MCF 10A (cell line): ENCODE measurements around the gene SLC51B. TPM values are rescaled to one million over a fixed set of nuclear protein-coding genes. Genes with fewer than 3 reads are reported as not detected.
A peak's percentile ranks its signal among the peaks of the same experiment; 100 is the strongest.

Source experiments
- Bru-seq: library from RNA; stranded (reverse); fragments of 400-500 nt; gene quantifications from one replicate; lab custom pipeline; 2021; lab: Mats Ljungman, UMichigan
- BruChase-seq, 2 experiments: library from RNA; stranded (reverse); fragments of 400-500 nt; gene quantifications; one replicate each; lab custom pipeline; 2021; lab: Mats Ljungman, UMichigan
- BruUV-seq: library from RNA; stranded (reverse); fragments of 400-500 nt; replicated peaks from 2 replicates; lab custom pipeline; 2021; lab: Mats Ljungman, UMichigan
- CTCF ChIA-PET: fragments of 300-600 bp; sonication (Branson Sonifier 250); formaldehyde crosslinking; extraction: SDS; loops from one replicate; lab custom pipeline; 2021; ENCODE audit warnings: antibody characterized with exemption, inconsistent platforms; lab: Yijun Ruan, JAX
- POLR2A ChIA-PET: fragments of 300-600, 350-650 bp; sonication (Branson Sonifier 250); formaldehyde crosslinking; extraction: SDS; loops from one replicate; lab custom pipeline; 2020; ENCODE audit warnings: antibody characterized with exemption, inconsistent platforms; lab: Yijun Ruan, JAX
- DNase-seq: peaks from one replicate; pipeline ENCODE4 v3.0.0-alpha.2; 2018; ENCODE audit not compliant: unreplicated experiment
- H3K27ac Mint-ChIP-seq: one replicate; pipeline ENCODE4 v1.8.0; 2022; ENCODE audit warnings: mild to moderate bottlenecking, low read depth, mixed read lengths; ENCODE audit not compliant: unreplicated experiment
- H3K27me3 Mint-ChIP-seq: one replicate; pipeline ENCODE4 v1.8.0; 2022; ENCODE audit warnings: mixed read lengths; ENCODE audit not compliant: insufficient read depth, unreplicated experiment
- H3K36me3 Mint-ChIP-seq: one replicate; pipeline ENCODE4 v1.8.0; 2022; ENCODE audit warnings: mild to moderate bottlenecking, moderate library complexity, mixed read lengths; ENCODE audit not compliant: insufficient read depth, unreplicated experiment
- H3K4me1 Mint-ChIP-seq: one replicate; pipeline ENCODE4 v1.8.0; 2022; ENCODE audit warnings: mixed read lengths; ENCODE audit not compliant: insufficient read depth, unreplicated experiment
- H3K4me3 Mint-ChIP-seq: one replicate; pipeline ENCODE4 v1.8.0; 2022; ENCODE audit warnings: mild to moderate bottlenecking, moderate library complexity, mixed read lengths; ENCODE audit not compliant: unreplicated experiment
- H3K9me3 Mint-ChIP-seq: one replicate; pipeline ENCODE4 v1.8.0; 2022; ENCODE audit warnings: mixed read lengths; ENCODE audit not compliant: unreplicated experiment
- intact Hi-C: fragments of 100-400 bp; cut with micrococcal nuclease; formaldehyde crosslinking; loops from 2 replicates; pipeline ENCODE4 v1.14.1; 2022
- long read RNA-seq: library from polyadenylated mRNA; stranded (forward); transcript quantifications from one replicate; pipeline ENCODE4 v2.0.0, GENCODE V29; 2022
- total RNA-seq: library from RNA; stranded (reverse); gene quantifications from 2 replicates; pipeline ENCODE4 v1.2.3, GENCODE V29; 2022
- TF ChIP-seq, protein P1 (sequence below): fragments of 200-600 bp; IDR thresholded peaks from one replicate; pipeline ENCODE4 v1.8.0; 2022; ENCODE audit warnings: antibody characterized with exemption, mild to moderate bottlenecking; ENCODE audit not compliant: unreplicated experiment

The SLC51B gene
- total RNA-seq = not detected in 2 replicates
- Bru-seq, nascent RNA = not detected
- BruChase-seq, experiment 1, labeled RNA remaining after a 6-hour chase = not detected
- BruChase-seq, experiment 2, labeled RNA remaining after a 2-hour chase = not detected
- long read RNA-seq = 0 reads

- TF ChIP-seq, protein P1, sequence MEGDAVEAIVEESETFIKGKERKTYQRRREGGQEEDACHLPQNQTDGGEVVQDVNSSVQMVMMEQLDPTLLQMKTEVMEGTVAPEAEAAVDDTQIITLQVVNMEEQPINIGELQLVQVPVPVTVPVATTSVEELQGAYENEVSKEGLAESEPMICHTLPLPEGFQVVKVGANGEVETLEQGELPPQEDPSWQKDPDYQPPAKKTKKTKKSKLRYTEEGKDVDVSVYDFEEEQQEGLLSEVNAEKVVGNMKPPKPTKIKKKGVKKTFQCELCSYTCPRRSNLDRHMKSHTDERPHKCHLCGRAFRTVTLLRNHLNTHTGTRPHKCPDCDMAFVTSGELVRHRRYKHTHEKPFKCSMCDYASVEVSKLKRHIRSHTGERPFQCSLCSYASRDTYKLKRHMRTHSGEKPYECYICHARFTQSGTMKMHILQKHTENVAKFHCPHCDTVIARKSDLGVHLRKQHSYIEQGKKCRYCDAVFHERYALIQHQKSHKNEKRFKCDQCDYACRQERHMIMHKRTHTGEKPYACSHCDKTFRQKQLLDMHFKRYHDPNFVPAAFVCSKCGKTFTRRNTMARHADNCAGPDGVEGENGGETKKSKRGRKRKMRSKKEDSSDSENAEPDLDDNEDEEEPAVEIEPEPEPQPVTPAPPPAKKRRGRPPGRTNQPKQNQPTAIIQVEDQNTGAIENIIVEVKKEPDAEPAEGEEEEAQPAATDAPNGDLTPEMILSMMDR = no peak
- Mint-ChIP-seq H3K4me3 (no peak within 1 kb of the TSS), H3K27me3 (no peaks in the 10 kb centered on the region), H3K27ac (peak within 1 kb of the TSS; percentile 68), H3K9me3 (no peaks in the 10 kb centered on the region), H3K4me1 (peaks cover 12% of the 10 kb centered on the region), H3K36me3 (no peaks in the 10 kb centered on the region)
- DNase-seq = no peak
- BruUV-seq = no TSS peak
- CTCF ChIA-PET = interaction anchor here (0.7 to 3.1 kb wide), 3 partner anchors 10 to 11 kb away, joined by 3 to 12 read pairs (median 6); no protein-coding TSS in a partner anchor
- intact Hi-C loops = no loop called here
- POLR2A ChIA-PET = interaction anchor here (2.9 kb wide), 1 partner anchor 11 kb away, joined by 12 read pairs; no protein-coding TSS in a partner anchor
These were observed at the start of gene SLC51B for GRCh38 chr15:65044724-65045481. Gene SLC51B (plus strand): TSS chr15:65045387. CDS start chr15:65050005, 4,618 bp downstream.

DNA sequence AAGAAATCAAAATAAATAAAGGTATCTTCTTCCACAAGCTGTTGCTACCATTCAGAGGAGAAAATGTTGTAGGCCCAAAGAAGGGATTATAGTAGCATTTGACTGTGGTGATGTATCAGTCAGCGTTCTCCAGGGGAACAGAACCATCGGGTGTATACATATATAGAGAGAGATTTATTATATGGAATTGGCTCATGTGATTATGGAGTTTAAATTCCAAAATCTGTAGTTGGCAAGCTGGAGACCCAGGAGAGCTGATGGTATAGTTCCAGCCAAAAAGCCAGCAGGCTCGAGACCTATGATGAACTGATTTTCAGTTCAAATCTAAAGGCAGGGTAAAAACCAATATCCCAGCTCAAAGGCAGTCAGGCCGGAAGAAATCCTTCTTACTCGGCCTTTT is 48.1 kb upstream of the SLC51B start:
- intact Hi-C loops = no loop called here
- ChIA-PET POLR2A (interaction anchor here (0.7 to 1.4 kb wide), 2 partner anchors 18 to 167 kb away, joined by 3 read pairs; no protein-coding TSS in a partner anchor), CTCF (interaction anchor here (0.6 to 2.2 kb wide), 2 partner anchors 8 to 55 kb away, joined by 3 to 4 read pairs; no protein-coding TSS in a partner anchor)
- no peaks in the 10 kb centered on the region for H3K27me3 Mint-ChIP-seq
- peaks cover 6% of the 10 kb centered on the region for H3K36me3 Mint-ChIP-seq
- DNase-seq = no peak
- no peak overlapping the region for H3K4me3 Mint-ChIP-seq
- no peaks in the 10 kb centered on the region for H3K9me3 Mint-ChIP-seq
- no peaks in the 10 kb centered on the region for H3K4me1 Mint-ChIP-seq
- no TSS peak for BruUV-seq
- no peak overlapping the region for H3K27ac Mint-ChIP-seq
- TF ChIP-seq, protein P1 = no peak

- CTCF ChIA-PET = interaction anchor here (0.9 kb wide), 1 partner anchor 188 kb away, joined by 3 read pairs; no protein-coding TSS in a partner anchor
- H3K27me3 Mint-ChIP-seq = no peaks in the 10 kb centered on the region
- H3K36me3 Mint-ChIP-seq = peaks cover 9% of the 10 kb centered on the region
- no peaks in the 10 kb centered on the region for H3K9me3 Mint-ChIP-seq
- DNase-seq = no peak
- H3K27ac Mint-ChIP-seq = no peak overlapping the region
- H3K4me3 Mint-ChIP-seq = no peak overlapping the region
- intact Hi-C loops = no loop called here
- TF ChIP-seq, protein P1 = no peak
- no peaks in the 10 kb centered on the region for H3K4me1 Mint-ChIP-seq
- no TSS peak for BruUV-seq
- POLR2A ChIA-PET = no interaction called here
These were observed 47.3 kb upstream of the SLC51B start for GRCh38 chr15:64997745-64998375.
